A549 treated with AZD9567 at 1 μM for 4 hours (cell line): Measurements from ENCODE around the gene AFM. TPM values are rescaled to one million over a fixed set of nuclear protein-coding genes. Genes with fewer than 3 reads are reported as not detected.

ENCODE experiments used
- total RNA-seq: library from RNA; stranded (reverse); fragments of 200-300 nt; extraction: Qiagen RNA extraction; gene quantifications from 5 replicates; pipeline ENCODE4 v1.2.3, GENCODE V29; 2022; ENCODE audit not compliant: insufficient read depth

Gene AFM
- total RNA-seq = not detected in 5 replicates

GRCh38 chr4:73481358-73481757 is at the start of gene AFM:
AFM (plus strand) TSS chr4:73481745; CDS start chr4:73481776, 31 bp downstream.

GRCh38 chr4:73435984-73436383 is 45.6 kb upstream of the AFM start, which contains the start of gene AFP:
AFP (plus strand) TSS chr4:73436221; CDS start chr4:73436263, 42 bp downstream.

Other genes with a start within 250 kb of the AFM start
- 19.5 to 35.3 TPM (median 21.1 TPM) in 5 replicates for gene ANKRD17, start 222.9 kb upstream of the AFM start, total RNA-seq
- gene ALB, start 77.5 kb upstream of the AFM start, total RNA-seq = 0.27 to 37.8 TPM in 2 of 5 replicates, not detected in the others
- 1.6 to 47.0 TPM (median 1.8 TPM) in 5 replicates for gene AFP, start 45.5 kb upstream of the AFM start, total RNA-seq
- gene RASSF6, start 138.7 kb downstream of the AFM start, total RNA-seq = 0.46 to 0.72 TPM (median 0.56 TPM) in 5 replicates